OCI-LY7 (cell line): ENCODE data around the gene LRRC1. TPM values are rescaled to one million over a fixed set of nuclear protein-coding genes. Genes with fewer than 3 reads are reported as not detected.

Source experiments
- BruUV-seq: library from RNA; stranded (reverse); fragments of 400-500 nt; replicated peaks from 2 replicates; lab custom pipeline; 2021; lab: Mats Ljungman, UMichigan
- CTCF ChIA-PET: fragments of 300-600 bp; sonication (Branson Sonifier 250); formaldehyde crosslinking; loops from one replicate; lab custom pipeline; 2022; ENCODE audit warnings: antibody characterized with exemption; ENCODE audit not compliant: unreplicated experiment; lab: Charles Lee
- POLR2A ChIA-PET: fragments of 300-600 bp; sonication (Branson Sonifier 250); formaldehyde crosslinking; loops from one replicate; lab custom pipeline; 2022; ENCODE audit warnings: antibody characterized with exemption; lab: Charles Lee
- DNase-seq: peaks from one replicate; pipeline ENCODE4 v3.0.0-alpha.2; 2015; ENCODE audit warnings: low spot score
- H2AFZ ChIP-seq: fragments of 200-600 bp; sonication (generic), shearing (Covaris generic); 2 replicates; pipeline ENCODE4 v1.6.1; 2014; ENCODE audit warnings: mild to moderate bottlenecking, antibody characterized with exemption, low read length, moderate library complexity
- H3K27ac ChIP-seq: fragments of 200-600 bp; sonication (generic); 2 replicates; pipeline ENCODE4 v1.5.1; 2014; ENCODE audit warnings: mixed run types, low read depth, mild to moderate bottlenecking, moderate library complexity, low read length, inconsistent platforms; ENCODE audit not compliant: poor library complexity, severe bottlenecking
- H3K36me3 ChIP-seq: fragments of 200-600 bp; sonication (generic); 2 replicates; pipeline ENCODE4 v1.6.1; 2014; ENCODE audit warnings: mild to moderate bottlenecking, antibody characterized with exemption, low read length, moderate library complexity, mixed read lengths; ENCODE audit not compliant: insufficient read depth
- H3K4me1 ChIP-seq: fragments of 200-600 bp; sonication (generic); 2 replicates; pipeline ENCODE4 v1.5.1; 2014; ENCODE audit warnings: mild to moderate bottlenecking, low read length; ENCODE audit not compliant: insufficient read depth, poor library complexity, severe bottlenecking
- H3K4me2 ChIP-seq: fragments of 200-600 bp; sonication (generic); 2 replicates; pipeline ENCODE4 v1.6.1; 2014; ENCODE audit warnings: mild to moderate bottlenecking, low read length
- H3K4me3 ChIP-seq: fragments of 200-600 bp; sonication (generic); 2 replicates; pipeline ENCODE4 v1.5.1; 2014; ENCODE audit warnings: mild to moderate bottlenecking, low read depth, low read length; ENCODE audit not compliant: poor library complexity, severe bottlenecking
- H3K79me2 ChIP-seq: fragments of 200-600 bp; sonication (generic); 2 replicates; pipeline ENCODE4 v1.6.1; 2016; ENCODE audit warnings: low read depth, mild to moderate bottlenecking, low read length, moderate library complexity, mixed read lengths; ENCODE audit not compliant: insufficient read depth
- H3K9me2 ChIP-seq: fragments of 200-600 bp; sonication (generic); 2 replicates; pipeline ENCODE4 v1.6.1; 2016; ENCODE audit warnings: mild to moderate bottlenecking, low read length, mixed read lengths; ENCODE audit not compliant: insufficient read depth
- H3K9me3 ChIP-seq: fragments of 200-600 bp; sonication (generic); 2 replicates; pipeline ENCODE4 v1.6.1; 2014; ENCODE audit warnings: mild to moderate bottlenecking, mixed run types, low read length, mixed read lengths
- H4K20me1 ChIP-seq: fragments of 200-600 bp; sonication (generic); 2 replicates; pipeline ENCODE4 v1.6.1; 2014; ENCODE audit warnings: mild to moderate bottlenecking, antibody characterized with exemption, low read length, moderate library complexity, mixed read lengths; ENCODE audit not compliant: insufficient read depth
- EZH2phosphoT487 ChIP-seq: fragments of 200-600 bp; sonication (generic); IDR thresholded peaks from 2 replicates; pipeline ENCODE4 v1.6.1; 2018; ENCODE audit warnings: low read depth, borderline replicate concordance, mild to moderate bottlenecking, mixed run types, antibody characterized with exemption, low read length, moderate library complexity, mixed read lengths
- intact Hi-C: fragments of 100-400 bp; cut with micrococcal nuclease; formaldehyde crosslinking; loops from one replicate; pipeline ENCODE4 v1.10.0; 2022; ENCODE audit not compliant: unreplicated experiment
- total RNA-seq, 2 experiments: library from RNA; depleted of rRNA in 1 of 2; stranded (reverse); fragments of >200 nt in 1 of 2; shearing (Covaris generic) in 1 of 2; gene quantifications; 2 replicates each; pipeline ENCODE4 v1.2.3, GENCODE V29; 2014 to 2022
- TF ChIP-seq, protein P1 (sequence below): fragments of 200-600 bp; sonication (generic); conservative IDR thresholded peaks from 2 replicates; pipeline ENCODE4 v1.5.1; 2014; ENCODE audit warnings: mild to moderate bottlenecking, antibody characterized with exemption, low read length, moderate library complexity, mixed read lengths

Gene LRRC1
- total RNA-seq, 2 experiments from 2014 or later: 8.2 to 8.4 TPM

DNA sequence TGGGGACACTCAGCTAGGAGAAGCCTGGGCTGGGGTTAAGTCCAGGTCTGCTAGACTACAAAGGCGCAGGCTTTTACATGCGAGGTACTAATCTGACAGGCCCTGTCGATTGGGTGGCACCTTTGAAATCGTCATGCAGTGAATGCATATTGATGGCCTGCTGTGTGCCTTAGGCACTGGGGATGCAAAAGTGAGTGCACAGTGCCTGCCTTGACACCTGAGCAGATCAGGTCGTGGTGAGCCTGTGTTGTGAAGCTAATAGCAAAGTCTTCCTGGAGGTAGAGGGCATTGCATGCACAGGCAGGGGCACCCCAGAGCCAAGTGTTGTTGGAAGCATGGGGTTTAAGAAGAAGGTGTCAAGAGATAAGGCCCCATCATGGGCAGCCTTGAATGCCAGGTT, 16.9 kb downstream of the LRRC1 start:
- H3K9me2 ChIP-seq: no peaks in the 10 kb centered on the region
- H3K36me3 ChIP-seq: no peaks in the 10 kb centered on the region
- no TSS peak for BruUV-seq
- no peak overlapping the region for H2AFZ ChIP-seq
- peaks cover 6% of the 10 kb centered on the region; the same call in 1 of the 2 replicates for H4K20me1 ChIP-seq
- peaks cover 5% of the 10 kb centered on the region for H3K4me1 ChIP-seq
- no peak overlapping the region for H3K4me2 ChIP-seq
- ChIA-PET CTCF (no interaction called here), POLR2A (interaction anchor here (1.0 kb wide), 1 partner anchor 56 kb away, joined by 3 read pairs; no protein-coding TSS in a partner anchor)
- no peak overlapping the region for H3K4me3 ChIP-seq
- DNase-seq: no peak
- H3K9me3 ChIP-seq: no peaks in the 10 kb centered on the region
- H3K79me2 ChIP-seq: no peaks in the 10 kb centered on the region
- no peak overlapping the region for H3K27ac ChIP-seq
- intact Hi-C loops: no loop called here
- TF ChIP-seq, protein P1, sequence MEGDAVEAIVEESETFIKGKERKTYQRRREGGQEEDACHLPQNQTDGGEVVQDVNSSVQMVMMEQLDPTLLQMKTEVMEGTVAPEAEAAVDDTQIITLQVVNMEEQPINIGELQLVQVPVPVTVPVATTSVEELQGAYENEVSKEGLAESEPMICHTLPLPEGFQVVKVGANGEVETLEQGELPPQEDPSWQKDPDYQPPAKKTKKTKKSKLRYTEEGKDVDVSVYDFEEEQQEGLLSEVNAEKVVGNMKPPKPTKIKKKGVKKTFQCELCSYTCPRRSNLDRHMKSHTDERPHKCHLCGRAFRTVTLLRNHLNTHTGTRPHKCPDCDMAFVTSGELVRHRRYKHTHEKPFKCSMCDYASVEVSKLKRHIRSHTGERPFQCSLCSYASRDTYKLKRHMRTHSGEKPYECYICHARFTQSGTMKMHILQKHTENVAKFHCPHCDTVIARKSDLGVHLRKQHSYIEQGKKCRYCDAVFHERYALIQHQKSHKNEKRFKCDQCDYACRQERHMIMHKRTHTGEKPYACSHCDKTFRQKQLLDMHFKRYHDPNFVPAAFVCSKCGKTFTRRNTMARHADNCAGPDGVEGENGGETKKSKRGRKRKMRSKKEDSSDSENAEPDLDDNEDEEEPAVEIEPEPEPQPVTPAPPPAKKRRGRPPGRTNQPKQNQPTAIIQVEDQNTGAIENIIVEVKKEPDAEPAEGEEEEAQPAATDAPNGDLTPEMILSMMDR: no peak
- TF ChIP-seq EZH2phosphoT487: no peak

DNA sequence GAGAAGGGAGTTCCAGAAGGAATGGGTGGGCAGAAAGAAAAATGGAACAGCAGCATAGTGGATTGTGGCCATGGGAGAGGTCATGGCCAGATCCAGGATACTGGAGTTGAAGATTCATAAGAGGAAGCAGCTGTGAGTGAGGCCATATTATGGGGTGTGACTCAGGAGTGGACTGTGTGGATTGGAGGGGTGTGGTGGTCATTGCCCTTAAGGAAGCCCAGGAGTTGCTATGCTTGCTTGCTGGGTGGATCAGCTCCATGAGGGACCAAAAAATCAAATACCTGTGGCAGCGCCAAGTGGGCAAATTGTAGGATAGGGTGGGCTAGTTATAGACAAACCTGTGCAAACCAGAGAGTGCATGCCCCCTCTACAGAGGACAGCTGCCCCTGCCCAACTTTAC, 18.3 kb downstream of the LRRC1 start:
- Histone ChIP-seq H3K27ac (no peak overlapping the region), H3K4me1 (no peaks in the 10 kb centered on the region), H3K36me3 (no peaks in the 10 kb centered on the region), H3K9me2 (no peaks in the 10 kb centered on the region), H2AFZ (no peak overlapping the region), H3K9me3 (no peaks in the 10 kb centered on the region), H3K79me2 (no peaks in the 10 kb centered on the region), H4K20me1 (peaks cover 6% of the 10 kb centered on the region; the same call in 1 of the 2 replicates), H3K4me3 (no peak overlapping the region), H3K4me2 (no peak overlapping the region)
- ChIA-PET POLR2A (no interaction called here), CTCF (no interaction called here)
- no peak for DNase-seq
- intact Hi-C loops: no loop called here
- no TSS peak for BruUV-seq
- TF ChIP-seq, protein P1: no peak
- no peak for TF ChIP-seq EZH2phosphoT487

DNA sequence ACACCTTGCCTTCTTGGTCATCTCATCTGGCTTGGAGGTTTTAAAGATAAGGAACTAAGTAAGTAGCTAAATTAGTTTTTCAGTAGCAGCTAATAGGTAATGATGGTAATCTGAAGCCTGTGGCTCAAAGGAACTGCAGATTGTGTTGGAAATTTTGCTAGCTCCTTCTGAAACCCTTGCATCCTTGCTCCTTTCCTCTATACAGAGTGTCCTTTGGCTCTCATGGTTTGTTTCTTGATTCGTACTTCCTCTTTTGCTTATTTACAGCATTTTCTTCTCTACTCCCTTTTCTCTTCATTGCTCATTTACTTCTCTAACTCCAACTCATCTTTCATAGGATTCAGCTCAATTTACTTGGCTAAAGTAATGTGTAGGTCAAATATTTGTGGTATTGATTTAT, 19.0 kb downstream of the LRRC1 start:
- Histone ChIP-seq H3K4me3 (no peak overlapping the region), H3K79me2 (no peaks in the 10 kb centered on the region), H2AFZ (no peak overlapping the region), H4K20me1 (peaks cover 6% of the 10 kb centered on the region; the same call in 1 of the 2 replicates), H3K9me2 (no peaks in the 10 kb centered on the region), H3K4me2 (no peak overlapping the region), H3K4me1 (no peaks in the 10 kb centered on the region), H3K9me3 (no peaks in the 10 kb centered on the region), H3K36me3 (no peaks in the 10 kb centered on the region), H3K27ac (no peak overlapping the region)
- CTCF ChIA-PET: no interaction called here
- intact Hi-C loops: no loop called here
- DNase-seq: no peak
- no TSS peak for BruUV-seq
- POLR2A ChIA-PET: interaction anchor here (0.6 kb wide), 2 partner anchors 16 to 142 kb away, joined by 3 to 5 read pairs; no protein-coding TSS in a partner anchor
- TF ChIP-seq, protein P1: no peak
- no peak for TF ChIP-seq EZH2phosphoT487
